GM06990 (cell line): ENCODE data around the gene DPH3.

Experiments used
- DNase-seq: peaks from one replicate; pipeline ENCODE4 v3.0.0-alpha.2; 2011; ENCODE audit not compliant: insufficient read length; ENCODE audit errors: extremely low read depth
- H3K27me3 ChIP-seq: replicated peaks from 2 replicates; pipeline ENCODE4 v1.6.0; 2011; ENCODE audit warnings: low read length; ENCODE audit not compliant: control insufficient read depth, insufficient read depth
- H3K36me3 ChIP-seq: 2 replicates; pipeline ENCODE4 v1.5.1; 2011; ENCODE audit warnings: low read length; ENCODE audit not compliant: control insufficient read depth, insufficient read depth
- H3K4me3 ChIP-seq: replicated peaks from 2 replicates; pipeline ENCODE4 v1.5.1; 2011; ENCODE audit warnings: low read depth, mild to moderate bottlenecking, control low read depth, low read length
- CTCF ChIP-seq: IDR thresholded peaks from 2 replicates; pipeline ENCODE4 v1.5.1; 2011; ENCODE audit warnings: low read length, control low read depth, mild to moderate bottlenecking, inconsistent platforms; ENCODE audit not compliant: insufficient read depth, poor library complexity, severe bottlenecking

Gene DPH3

DNA sequence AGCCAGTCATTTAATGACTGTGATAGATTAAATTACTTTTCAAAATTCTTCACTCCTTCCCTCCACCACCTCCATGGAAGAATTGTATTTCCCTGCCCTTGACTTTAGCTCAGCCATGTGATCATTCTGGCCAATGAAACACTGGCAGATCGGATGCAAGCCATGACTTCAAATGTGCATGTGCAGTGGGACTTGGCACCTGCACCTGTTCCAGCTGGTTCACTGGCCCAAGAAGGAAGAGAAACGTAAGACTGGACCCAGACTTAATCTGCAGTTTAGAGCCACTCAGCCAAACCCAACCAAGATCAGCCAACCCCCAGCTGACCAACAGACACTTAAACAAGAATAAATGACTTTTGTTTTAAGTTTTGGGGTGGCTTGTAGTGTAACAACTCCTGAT lies 11.8 kb downstream of the DPH3 start:
- H3K27me3 ChIP-seq, result no peaks in the 10 kb centered on the region
- no peak overlapping the region for H3K4me3 ChIP-seq
- DNase-seq, result no peak
- H3K36me3 ChIP-seq, result no peaks in the 10 kb centered on the region
- no peak for TF ChIP-seq CTCF

DNA sequence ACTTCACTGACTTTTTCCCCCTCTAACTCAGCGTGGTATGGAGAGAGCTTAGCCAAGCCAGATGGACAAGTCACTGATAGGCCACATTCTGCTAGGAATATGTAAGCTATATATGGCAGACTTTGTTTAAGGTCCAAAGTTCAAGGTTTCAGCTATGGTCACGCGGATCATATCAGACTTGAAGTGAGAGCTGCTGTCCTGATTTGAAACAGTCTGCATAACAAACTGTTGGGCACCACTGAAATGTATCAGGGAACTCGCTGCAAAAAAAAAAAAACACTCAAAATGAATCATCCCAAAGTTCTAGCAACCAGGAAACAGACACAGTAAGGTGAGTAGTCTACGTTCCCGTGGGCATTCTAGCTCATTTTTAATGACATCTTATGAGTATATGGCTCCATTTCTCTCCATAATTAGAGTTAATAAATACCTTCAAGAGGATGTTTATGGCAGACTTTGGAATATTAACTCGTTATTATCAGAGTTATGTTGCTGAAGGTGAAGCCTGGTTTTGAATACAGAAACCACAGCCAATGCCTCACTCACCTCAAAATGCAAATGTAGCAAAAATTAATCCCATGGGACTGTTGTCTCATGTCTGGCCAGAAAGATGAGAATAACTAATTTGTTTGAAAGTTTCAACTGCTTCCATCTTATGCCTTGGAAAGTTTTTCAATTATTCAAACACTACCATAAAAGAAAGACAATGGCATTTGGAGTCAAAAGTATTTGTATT lies 12.3 kb downstream of the DPH3 start:
- TF ChIP-seq CTCF, result no peak
- no peak overlapping the region for H3K4me3 ChIP-seq
- no peak for DNase-seq

GRCh38 chr3:16251316-16252085 lies 13.2 kb downstream of the DPH3 start:
- TF ChIP-seq CTCF, result no peak
- no peaks in the 10 kb centered on the region for H3K27me3 ChIP-seq
- H3K4me3 ChIP-seq, result no peak overlapping the region
- H3K36me3 ChIP-seq, result no peaks in the 10 kb centered on the region
- no peak for DNase-seq

More for the DNA sequence above, 12.3 kb downstream of the DPH3 start:
- no peaks in the 10 kb centered on the region for H3K36me3 ChIP-seq
- no peaks in the 10 kb centered on the region for H3K27me3 ChIP-seq

GRCh38 chr3:16249886-16250285 lies 14.9 kb downstream of the DPH3 start:
- no peak for DNase-seq
- Histone ChIP-seq H3K4me3 (no peak overlapping the region), H3K27me3 (no peaks in the 10 kb centered on the region), H3K36me3 (no peaks in the 10 kb centered on the region)
- TF ChIP-seq CTCF, result no peak

- no peak overlapping the region for H3K4me3 ChIP-seq
- H3K36me3 ChIP-seq, result no peaks in the 10 kb centered on the region
- DNase-seq, result no peak
- H3K27me3 ChIP-seq, result no peaks in the 10 kb centered on the region
- TF ChIP-seq CTCF, result peak; percentile 58
These were observed 15.4 kb downstream of the DPH3 start for GRCh38 chr3:16249336-16249735.
